Kidney (tissue), 14 donors: Measurements from ENCODE around the gene ZSWIM4. TPM values are rescaled to one million over a fixed set of nuclear protein-coding genes. Genes with fewer than 3 reads are reported as not detected.

Experiments used
- DNase-seq, 5 donors: peaks; one replicate each; pipeline ENCODE4 v3.0.0-alpha.2; 2013 to 2020
- FAIRE-seq: peaks from 2 replicates; lab custom pipeline; 2012; peaks lifted over from hg19 to GRCh38; lab: Jason Lieb, UNC
- H3K27ac ChIP-seq, 2 donors: one replicate each; pipeline ENCODE4 v1.7.0; 2013; ENCODE audit warnings: low read depth in 2 of 2, low read length in 2 of 2, inconsistent platforms in 1 of 2
- H3K27me3 ChIP-seq: one replicate; pipeline ENCODE4 v1.7.1; 2013; ENCODE audit warnings: low read length, inconsistent platforms; ENCODE audit not compliant: control insufficient read depth, insufficient read depth
- H3K36me3 ChIP-seq, 3 donors: one replicate each; pipeline versions ENCODE4 v1.7.0 to v1.7.1; 2013; ENCODE audit warnings: low read length in 3 of 3, control low read depth in 1 of 3, inconsistent platforms in 1 of 3; ENCODE audit not compliant: insufficient read depth in 3 of 3, control insufficient read depth in 2 of 3
- H3K4me1 ChIP-seq, 3 donors: one replicate each; pipeline versions ENCODE4 v1.7.0 to v1.7.1; 2013; ENCODE audit warnings: low read length in 3 of 3, inconsistent platforms in 1 of 3, low read depth in 1 of 3; ENCODE audit not compliant: control insufficient read depth in 2 of 3, insufficient read depth in 2 of 3
- H3K4me3 ChIP-seq, 3 donors: one replicate each; pipeline versions ENCODE4 v1.7.0 to v1.8.1; 2013; ENCODE audit warnings: low read length in 3 of 3, control low read depth in 1 of 3, inconsistent platforms in 1 of 3
- H3K9ac ChIP-seq, 3 donors: one replicate each; pipeline versions ENCODE4 v1.7.0 to v1.7.1; 2013; ENCODE audit warnings: low read length in 3 of 3, control low read depth in 1 of 3, inconsistent platforms in 1 of 3
- H3K9me3 ChIP-seq, 3 donors: one replicate each; pipeline versions ENCODE4 v1.7.0 to v1.7.1; 2013; ENCODE audit warnings: low read length in 3 of 3, control low read depth in 1 of 3, inconsistent platforms in 1 of 3; ENCODE audit not compliant: control insufficient read depth in 2 of 3, insufficient read depth in 1 of 3
- CTCF ChIP-seq: IDR thresholded peaks from 3 replicates; pipeline ENCODE4 v1.5.1; 2012; ENCODE audit warnings: mild to moderate bottlenecking, moderate library complexity, borderline replicate concordance; ENCODE audit not compliant: insufficient read depth; ENCODE audit errors: extremely low read depth
- intact Hi-C: fragments of 100-400 bp; cut with DNase I; formaldehyde crosslinking; loops from one replicate; pipeline ENCODE4 v1.11.1; 2022
- polyA plus RNA-seq: library from polyadenylated mRNA; stranded (reverse); fragments of 350-450 nt; fragmentation: Illumina TruSeq; extraction: RNeasy Lipid Tissue Mini Kit (QIAGEN cat#74804); gene quantifications from one replicate; pipeline ENCODE4 v1.2.3, GENCODE V29; 2014; ENCODE audit warnings: low read depth, low replicate concordance; ENCODE audit not compliant: insufficient read depth
- total RNA-seq: library from RNA; stranded (reverse); fragmentation: NEBNext Ultra II Directional; extraction: Animal tissue kit (Norgen Biotek cat#: 25700); gene quantifications from one replicate; pipeline ENCODE4 v1.2.1, GENCODE V29; 2021
- donor health status: control.
- donor health status: control.
- donor health status: control.
- donor health status: control.
- donor health status: control.
- donor health status: DM: yes; HTN: yes; CAD: no.
- donor health status: Normal renal cell carcinoma (clear cell type).

Gene ZSWIM4
- total and polyA plus RNA-seq, 2 donors from 2014 or later = 1.4 to 13.7 TPM

- H3K4me3 ChIP-seq = no peak overlapping the region
- no peaks in the 10 kb centered on the region for H3K36me3 ChIP-seq
- H3K27ac ChIP-seq = no peak overlapping the region
- H3K27me3 ChIP-seq = no peaks in the 10 kb centered on the region
- FAIRE-seq = no peak
- H3K9me3 ChIP-seq = no peaks in the 10 kb centered on the region
- no peak for DNase-seq
- H3K9ac ChIP-seq = no peak overlapping the region
- no peak for TF ChIP-seq CTCF
- intact Hi-C loops = loop anchor here (10.0 kb wide), 2 partner anchors 94 to 264 kb away; partner anchors contain the start of gene C19orf53
- peaks cover 0 to 12% (median 0%) of the 10 kb centered on the region in 3 donors for H3K4me1 ChIP-seq
Measured at GRCh38 chr19:13868663-13869062, 73.4 kb downstream of the ZSWIM4 start.

- no peak for FAIRE-seq
- intact Hi-C loops = loop anchor here (10.0 kb wide), 2 partner anchors 94 to 264 kb away; partner anchors contain the start of gene C19orf53
Measured at GRCh38 chr19:13869281-13869680, 74.0 kb downstream of the ZSWIM4 start.

GRCh38 chr19:13870873-13871272, 75.6 kb downstream of the ZSWIM4 start:
- Histone ChIP-seq H3K27me3 (no peaks in the 10 kb centered on the region), H3K9ac (no peak overlapping the region), H3K27ac (no peak overlapping the region), H3K9me3 (no peaks in the 10 kb centered on the region), H3K36me3 (no peaks in the 10 kb centered on the region), H3K4me1 (peaks cover 0 to 7% (median 0%) of the 10 kb centered on the region in 3 donors), H3K4me3 (no peak overlapping the region)
- intact Hi-C loops = no loop called here
- DNase-seq = no peak
- no peak for TF ChIP-seq CTCF
- no peak for FAIRE-seq

More at GRCh38 chr19:13869281-13869680, 74.0 kb downstream of the ZSWIM4 start:
- Histone ChIP-seq H3K27me3 (no peaks in the 10 kb centered on the region), H3K9me3 (no peaks in the 10 kb centered on the region), H3K4me1 (peaks cover 0 to 12% (median 0%) of the 10 kb centered on the region in 3 donors), H3K4me3 (no peak overlapping the region), H3K27ac (no peak overlapping the region), H3K36me3 (no peaks in the 10 kb centered on the region), H3K9ac (no peak overlapping the region)
- DNase-seq = no peak
- no peak for TF ChIP-seq CTCF

- intact Hi-C loops = no loop called here
- H3K27ac ChIP-seq = no peak overlapping the region
- TF ChIP-seq CTCF = no peak
- H3K9ac ChIP-seq = no peak overlapping the region
- H3K4me3 ChIP-seq = no peak overlapping the region
- no peaks in the 10 kb centered on the region for H3K27me3 ChIP-seq
- no peaks in the 10 kb centered on the region for H3K36me3 ChIP-seq
- DNase-seq (no peak), FAIRE-seq (no peak)
- no peaks in the 10 kb centered on the region for H3K4me1 ChIP-seq
- no peaks in the 10 kb centered on the region for H3K9me3 ChIP-seq
Measured at GRCh38 chr19:13872339-13872694, 77.1 kb downstream of the ZSWIM4 start.
